H9 (cell line): Measurements from ENCODE around the gene FRMD4B. TPM values are rescaled to one million over a fixed set of nuclear protein-coding genes. Genes with fewer than 3 reads are reported as not detected.

Experiments used
- DNase-seq: peaks from one replicate; pipeline ENCODE4 v3.0.0-alpha.2; 2017
- H2AFZ ChIP-seq: one replicate; pipeline ENCODE4 v1.6.1; 2013; ENCODE audit warnings: mild to moderate bottlenecking, low read length, control low read depth, moderate library complexity
- H2AK5ac ChIP-seq: 2 replicates; pipeline ENCODE4 v1.6.1; 2013; ENCODE audit warnings: low read length, control low read depth, mixed read lengths; ENCODE audit not compliant: insufficient read length
- H2BK120ac ChIP-seq: one replicate; pipeline ENCODE4 v1.6.1; 2013; ENCODE audit warnings: low read depth, mild to moderate bottlenecking, low read length, control low read depth, inconsistent platforms; ENCODE audit not compliant: poor library complexity, severe bottlenecking
- H2BK12ac ChIP-seq: 2 replicates; pipeline ENCODE4 v1.6.1; 2013; ENCODE audit warnings: low read length, control low read depth, mixed read lengths, low read depth; ENCODE audit not compliant: insufficient read length
- H2BK15ac ChIP-seq: 2 replicates; pipeline ENCODE4 v1.6.1; 2013; ENCODE audit warnings: low read depth, low read length, control low read depth
- H2BK20ac ChIP-seq: one replicate; pipeline ENCODE4 v1.6.1; 2013; ENCODE audit warnings: low read depth, mild to moderate bottlenecking, low read length, control low read depth, inconsistent platforms; ENCODE audit not compliant: poor library complexity, severe bottlenecking
- H2BK5ac ChIP-seq: 2 replicates; pipeline ENCODE4 v1.6.1; 2013; ENCODE audit warnings: low read length, control low read depth, mixed read lengths; ENCODE audit not compliant: insufficient read length
- H3K14ac ChIP-seq: 2 replicates; pipeline ENCODE4 v1.6.1; 2013; ENCODE audit warnings: low read length, control low read depth; ENCODE audit not compliant: insufficient read depth
- H3K18ac ChIP-seq: 2 replicates; pipeline ENCODE4 v1.6.1; 2013; ENCODE audit warnings: low read depth, mild to moderate bottlenecking, mixed read lengths, low read length, control low read depth; ENCODE audit not compliant: insufficient read length
- H3K23ac ChIP-seq: 2 replicates; pipeline ENCODE4 v1.6.1; 2013; ENCODE audit warnings: low read length, control low read depth, mixed read lengths, low read depth; ENCODE audit not compliant: insufficient read length
- H3K23me2 ChIP-seq: 2 replicates; pipeline ENCODE4 v1.6.1; 2013; ENCODE audit warnings: low read depth, mild to moderate bottlenecking, mixed read lengths, low read length, control low read depth; ENCODE audit not compliant: insufficient read length, poor library complexity, severe bottlenecking
- H3K27ac ChIP-seq: 2 replicates; pipeline ENCODE4 v1.5.1; 2013; ENCODE audit warnings: low read length, control low read depth, mixed read lengths, low read depth; ENCODE audit not compliant: insufficient read length
- H3K27me3 ChIP-seq: 2 replicates; pipeline ENCODE4 v1.6.1; 2013; ENCODE audit warnings: low read length, control low read depth, inconsistent platforms; ENCODE audit not compliant: insufficient read depth
- H3K4ac ChIP-seq: 2 replicates; pipeline ENCODE4 v1.6.1; 2013; ENCODE audit warnings: low read depth, mild to moderate bottlenecking, control low read depth, inconsistent platforms, low read length, moderate library complexity
- H3K4me1 ChIP-seq: 2 replicates; pipeline ENCODE4 v1.6.1; 2013; ENCODE audit warnings: low read length, control low read depth, inconsistent platforms; ENCODE audit not compliant: insufficient read depth
- H3K4me2 ChIP-seq: 2 replicates; pipeline ENCODE4 v1.6.1; 2013; ENCODE audit warnings: low read length, control low read depth, mixed read lengths; ENCODE audit not compliant: insufficient read length, insufficient read depth
- H3K56ac ChIP-seq: 2 replicates; pipeline ENCODE4 v1.6.1; 2013; ENCODE audit warnings: low read depth, mild to moderate bottlenecking, mixed read lengths, low read length, control low read depth; ENCODE audit not compliant: insufficient read length
- H3K79me1 ChIP-seq: 2 replicates; pipeline ENCODE4 v1.6.1; 2013; ENCODE audit warnings: low read depth, mild to moderate bottlenecking, moderate library complexity, low read length, control low read depth, inconsistent platforms; ENCODE audit not compliant: insufficient read depth, poor library complexity, severe bottlenecking
- H3K79me2 ChIP-seq: 2 replicates; pipeline ENCODE4 v1.6.1; 2013; ENCODE audit warnings: low read length, control low read depth, inconsistent platforms; ENCODE audit not compliant: insufficient read depth
- H3K9ac ChIP-seq: 2 replicates; pipeline ENCODE4 v1.6.1; 2013; ENCODE audit warnings: low read length, control low read depth, mixed read lengths; ENCODE audit not compliant: insufficient read length; ENCODE audit errors: extremely low read depth
- H3K9me3 ChIP-seq: one replicate; pipeline ENCODE4 v1.6.1; 2013; ENCODE audit warnings: low read depth, low read length, inconsistent platforms; ENCODE audit not compliant: control insufficient read depth
- H3T11ph ChIP-seq: one replicate; pipeline ENCODE4 v1.6.1; 2013; ENCODE audit warnings: mild to moderate bottlenecking, low read length, control low read depth, inconsistent platforms
- H4K20me1 ChIP-seq: one replicate; pipeline ENCODE4 v1.6.1; 2013; ENCODE audit not compliant: control insufficient read depth, insufficient read length, insufficient read depth
- H4K5ac ChIP-seq: 2 replicates; pipeline ENCODE4 v1.6.1; 2013; ENCODE audit warnings: low read depth, mild to moderate bottlenecking, mixed read lengths, low read length, control low read depth; ENCODE audit not compliant: insufficient read length
- H4K8ac ChIP-seq: replicated peaks from 2 replicates; pipeline ENCODE4 v1.6.1; 2013; ENCODE audit warnings: low read length, control low read depth, mixed read lengths, low read depth; ENCODE audit not compliant: insufficient read length
- H4K91ac ChIP-seq: 2 replicates; pipeline ENCODE4 v1.6.1; 2013; ENCODE audit warnings: low read depth, mild to moderate bottlenecking, moderate library complexity, mixed read lengths, low read length, control low read depth; ENCODE audit not compliant: insufficient read length
- H3K27ac Mint-ChIP-seq, 3 experiments: 2 replicates in 2 of 3; 3 replicates in 1 of 3; pipeline ENCODE4 v1.8.0; 2020 to 2021; ENCODE audit warnings: mixed read lengths in 3 of 3, mild to moderate bottlenecking in 1 of 3, moderate library complexity in 1 of 3
- H3K27me3 Mint-ChIP-seq: 2 replicates; pipeline ENCODE4 v1.8.0; 2021; ENCODE audit warnings: low read depth, mild to moderate bottlenecking, moderate library complexity, mixed read lengths
- H3K36me3 Mint-ChIP-seq, 3 experiments: 2 replicates in 2 of 3; 3 replicates in 1 of 3; pipeline ENCODE4 v1.8.0; 2020 to 2021; ENCODE audit warnings: low read depth in 3 of 3, mixed read lengths in 3 of 3; ENCODE audit not compliant: insufficient read depth in 1 of 3
- H3K4me1 Mint-ChIP-seq, 2 experiments: 2 replicates each; pipeline ENCODE4 v1.8.0; 2020; ENCODE audit warnings: mixed read lengths in 2 of 2
- H3K4me3 Mint-ChIP-seq, 2 experiments: 2 replicates in 1 of 2; 3 replicates in 1 of 2; pipeline ENCODE4 v1.8.0; 2020 to 2021; ENCODE audit warnings: mild to moderate bottlenecking in 2 of 2, mixed read lengths in 2 of 2, moderate library complexity in 1 of 2
- H3K9me3 Mint-ChIP-seq, 2 experiments: 2 replicates in 1 of 2; 3 replicates in 1 of 2; pipeline ENCODE4 v1.8.0; 2020; ENCODE audit warnings: mild to moderate bottlenecking in 2 of 2, mixed read lengths in 2 of 2, moderate library complexity in 1 of 2
- CTCF ChIP-seq: fragments of 200-600 bp; sonication (generic); conservative IDR thresholded peaks from 3 replicates; pipeline ENCODE4 v1.8.0; 2021; ENCODE audit warnings: antibody characterized with exemption, mild to moderate bottlenecking
- WGBS: extraction: QIAGEN DNeasy Blood & Tissue Kit; methylation state at CpG from one replicate; pipeline ENCODE4 v1.1.7; 2013; ENCODE audit warnings: missing lambda C conversion rate, low lambda C conversion rate, mixed read lengths; ENCODE audit not compliant: insufficient read length; ENCODE audit errors: extremely low coverage; 5-methylcytosine and 5-hydroxymethylcytosine counted together
- total RNA-seq: library from RNA; stranded (reverse); gene quantifications from 2 replicates; pipeline ENCODE4 v1.2.1, GENCODE V29; 2021

Gene FRMD4B
- total RNA-seq, 1 experiment from 2014 or later = 3.4 TPM

GRCh38 chr3:69193749-69194148 lies 192.1 kb downstream of the FRMD4B start:
- Histone ChIP-seq H2BK15ac (no peak overlapping the region), H4K91ac (no peak overlapping the region), H2BK20ac (no peak overlapping the region), H3K4me1 (no peaks in the 10 kb centered on the region), H2AFZ (no peak overlapping the region), H2AK5ac (no peak overlapping the region), H3K4ac (no peak overlapping the region), H4K8ac (no peak overlapping the region), H3K56ac (no peak overlapping the region), H3K27ac (no peak overlapping the region), H2BK120ac (no peak overlapping the region), H3K79me1 (no peaks in the 10 kb centered on the region), H3K18ac (no peak overlapping the region), H3K9ac (no peak overlapping the region), H3K9me3 (no peaks in the 10 kb centered on the region), H3K79me2 (no peaks in the 10 kb centered on the region), H4K5ac (no peak overlapping the region), H3K23ac (no peak overlapping the region), H3K27me3 (no peaks in the 10 kb centered on the region), H2BK5ac (no peak overlapping the region), H3K14ac (no peak overlapping the region), H3T11ph (no peak overlapping the region), H3K23me2 (no peaks in the 10 kb centered on the region), H2BK12ac (no peak overlapping the region), H3K4me2 (no peak overlapping the region), H4K20me1 (no peaks in the 10 kb centered on the region)
- H3K27me3 Mint-ChIP-seq = no peaks in the 10 kb centered on the region
- H3K36me3 Mint-ChIP-seq = no peaks in the 10 kb centered on the region
- no CpG with 5 or more reads among the region's 3 CpGs for WGBS
- TF ChIP-seq CTCF = no peak
- no peak overlapping the region; a peak in 1 of 7 replicates for H3K27ac Mint-ChIP-seq
- H3K9me3 Mint-ChIP-seq = no peaks in the 10 kb centered on the region
- H3K4me1 Mint-ChIP-seq = peaks cover 9% of the 10 kb centered on the region in 2 experiments
- no peak overlapping the region for H3K4me3 Mint-ChIP-seq
- DNase-seq = no peak
